ENCODE data around the gene ELMO1.

The ELMO1 gene

GRCh38 chr7:37320140-37320847, 128.4 kb downstream of the ELMO1 start:
- DNase-seq (ENCODE audit: extremely low read depth in 1 of 2, low read depth in 1 of 2), result no peak

- DNase-seq (ENCODE audit: extremely low read depth in 1 of 2, low read depth in 1 of 2), result no peak
Observed at GRCh38 chr7:37318541-37318940, 130.1 kb downstream of the ELMO1 start.

GRCh38 chr7:37315772-37316715, 132.6 kb downstream of the ELMO1 start:
- DNase-seq (ENCODE audit: extremely low read depth in 1 of 2, low read depth in 1 of 2), result no peak

- DNase-seq (ENCODE audit: extremely low read depth in 1 of 2, low read depth in 1 of 2), result no peak
Observed at GRCh38 chr7:37312608-37313007, 136.1 kb downstream of the ELMO1 start.

- DNase-seq (ENCODE audit: extremely low read depth in 1 of 2, low read depth in 1 of 2), result no peak
Observed at GRCh38 chr7:37311355-37311754, 137.3 kb downstream of the ELMO1 start.

GRCh38 chr7:37310327-37311080, 138.2 kb downstream of the ELMO1 start:
- no peak for DNase-seq (ENCODE audit: extremely low read depth in 1 of 2, low read depth in 1 of 2)

GRCh38 chr7:37309493-37309892, 139.2 kb downstream of the ELMO1 start:
- no peak for DNase-seq (ENCODE audit: extremely low read depth in 1 of 2, low read depth in 1 of 2)

GRCh38 chr7:37304921-37305320, 143.7 kb downstream of the ELMO1 start:
- no peak for DNase-seq (ENCODE audit: extremely low read depth in 1 of 2, low read depth in 1 of 2)

- no peak for DNase-seq (ENCODE audit: extremely low read depth in 1 of 2, low read depth in 1 of 2)
Observed at GRCh38 chr7:37297546-37297945, 151.1 kb downstream of the ELMO1 start.

GRCh38 chr7:37295401-37295800, 153.3 kb downstream of the ELMO1 start:
- no peak for DNase-seq (ENCODE audit: extremely low read depth in 1 of 2, low read depth in 1 of 2)

GRCh38 chr7:37290731-37291130, 157.9 kb downstream of the ELMO1 start:
- DNase-seq (ENCODE audit: extremely low read depth in 1 of 2, low read depth in 1 of 2), result no peak

- no peak for DNase-seq (ENCODE audit: extremely low read depth in 1 of 2, low read depth in 1 of 2)
Observed at GRCh38 chr7:37289781-37290180, 158.9 kb downstream of the ELMO1 start.

GRCh38 chr7:37289367-37289766, 159.3 kb downstream of the ELMO1 start:
- DNase-seq (ENCODE audit: extremely low read depth in 1 of 2, low read depth in 1 of 2), result no peak

- DNase-seq (ENCODE audit: extremely low read depth in 1 of 2, low read depth in 1 of 2), result no peak
Observed at GRCh38 chr7:37287131-37287855, 161.4 kb downstream of the ELMO1 start.

- no peak for DNase-seq (ENCODE audit: extremely low read depth in 1 of 2, low read depth in 1 of 2)
Observed at GRCh38 chr7:37286454-37286832, 162.2 kb downstream of the ELMO1 start.

GRCh38 chr7:37285706-37286453, 162.8 kb downstream of the ELMO1 start:
- DNase-seq (ENCODE audit: extremely low read depth in 1 of 2, low read depth in 1 of 2), result no peak

GRCh38 chr7:37284805-37285231, 163.8 kb downstream of the ELMO1 start:
- DNase-seq (ENCODE audit: extremely low read depth in 1 of 2, low read depth in 1 of 2), result peak in 1 of 2 donors; percentile 14

- no peak for DNase-seq (ENCODE audit: extremely low read depth in 1 of 2, low read depth in 1 of 2)
Observed at GRCh38 chr7:37284285-37284684, 164.4 kb downstream of the ELMO1 start.

GRCh38 chr7:37283716-37284115, 164.9 kb downstream of the ELMO1 start:
- DNase-seq (ENCODE audit: extremely low read depth in 1 of 2, low read depth in 1 of 2), result no peak

GRCh38 chr7:37282927-37283326, 165.7 kb downstream of the ELMO1 start:
- DNase-seq (ENCODE audit: extremely low read depth in 1 of 2, low read depth in 1 of 2), result no peak

Data from activated CD8-positive, alpha-beta memory T cell treated with anti-CD3 and anti-CD28 coated beads for 1 hour (primary cell).